H9 (cell line): Measurements from ENCODE around the gene CNTN2. TPM values are rescaled to one million over a fixed set of nuclear protein-coding genes. Genes with fewer than 3 reads are reported as not detected.

Experiments used
- DNase-seq: peaks from one replicate; pipeline ENCODE4 v3.0.0-alpha.2; 2017
- H2AFZ ChIP-seq: one replicate; pipeline ENCODE4 v1.6.1; 2013; ENCODE audit warnings: mild to moderate bottlenecking, low read length, control low read depth, moderate library complexity
- H2AK5ac ChIP-seq: 2 replicates; pipeline ENCODE4 v1.6.1; 2013; ENCODE audit warnings: low read length, control low read depth, mixed read lengths; ENCODE audit not compliant: insufficient read length
- H2BK120ac ChIP-seq: one replicate; pipeline ENCODE4 v1.6.1; 2013; ENCODE audit warnings: low read depth, mild to moderate bottlenecking, low read length, control low read depth, inconsistent platforms; ENCODE audit not compliant: poor library complexity, severe bottlenecking
- H2BK12ac ChIP-seq: 2 replicates; pipeline ENCODE4 v1.6.1; 2013; ENCODE audit warnings: low read length, control low read depth, mixed read lengths, low read depth; ENCODE audit not compliant: insufficient read length
- H2BK15ac ChIP-seq: 2 replicates; pipeline ENCODE4 v1.6.1; 2013; ENCODE audit warnings: low read depth, low read length, control low read depth
- H2BK20ac ChIP-seq: one replicate; pipeline ENCODE4 v1.6.1; 2013; ENCODE audit warnings: low read depth, mild to moderate bottlenecking, low read length, control low read depth, inconsistent platforms; ENCODE audit not compliant: poor library complexity, severe bottlenecking
- H2BK5ac ChIP-seq: 2 replicates; pipeline ENCODE4 v1.6.1; 2013; ENCODE audit warnings: low read length, control low read depth, mixed read lengths; ENCODE audit not compliant: insufficient read length
- H3K14ac ChIP-seq: 2 replicates; pipeline ENCODE4 v1.6.1; 2013; ENCODE audit warnings: low read length, control low read depth; ENCODE audit not compliant: insufficient read depth
- H3K18ac ChIP-seq: 2 replicates; pipeline ENCODE4 v1.6.1; 2013; ENCODE audit warnings: low read depth, mild to moderate bottlenecking, mixed read lengths, low read length, control low read depth; ENCODE audit not compliant: insufficient read length
- H3K23ac ChIP-seq: 2 replicates; pipeline ENCODE4 v1.6.1; 2013; ENCODE audit warnings: low read length, control low read depth, mixed read lengths, low read depth; ENCODE audit not compliant: insufficient read length
- H3K23me2 ChIP-seq: 2 replicates; pipeline ENCODE4 v1.6.1; 2013; ENCODE audit warnings: low read depth, mild to moderate bottlenecking, mixed read lengths, low read length, control low read depth; ENCODE audit not compliant: insufficient read length, poor library complexity, severe bottlenecking
- H3K27ac ChIP-seq: 2 replicates; pipeline ENCODE4 v1.5.1; 2013; ENCODE audit warnings: low read length, control low read depth, mixed read lengths, low read depth; ENCODE audit not compliant: insufficient read length
- H3K27me3 ChIP-seq: 2 replicates; pipeline ENCODE4 v1.6.1; 2013; ENCODE audit warnings: low read length, control low read depth, inconsistent platforms; ENCODE audit not compliant: insufficient read depth
- H3K4ac ChIP-seq: 2 replicates; pipeline ENCODE4 v1.6.1; 2013; ENCODE audit warnings: low read depth, mild to moderate bottlenecking, control low read depth, inconsistent platforms, low read length, moderate library complexity
- H3K4me1 ChIP-seq: 2 replicates; pipeline ENCODE4 v1.6.1; 2013; ENCODE audit warnings: low read length, control low read depth, inconsistent platforms; ENCODE audit not compliant: insufficient read depth
- H3K4me2 ChIP-seq: 2 replicates; pipeline ENCODE4 v1.6.1; 2013; ENCODE audit warnings: low read length, control low read depth, mixed read lengths; ENCODE audit not compliant: insufficient read length, insufficient read depth
- H3K56ac ChIP-seq: 2 replicates; pipeline ENCODE4 v1.6.1; 2013; ENCODE audit warnings: low read depth, mild to moderate bottlenecking, mixed read lengths, low read length, control low read depth; ENCODE audit not compliant: insufficient read length
- H3K79me1 ChIP-seq: 2 replicates; pipeline ENCODE4 v1.6.1; 2013; ENCODE audit warnings: low read depth, mild to moderate bottlenecking, moderate library complexity, low read length, control low read depth, inconsistent platforms; ENCODE audit not compliant: insufficient read depth, poor library complexity, severe bottlenecking
- H3K79me2 ChIP-seq: 2 replicates; pipeline ENCODE4 v1.6.1; 2013; ENCODE audit warnings: low read length, control low read depth, inconsistent platforms; ENCODE audit not compliant: insufficient read depth
- H3K9ac ChIP-seq: 2 replicates; pipeline ENCODE4 v1.6.1; 2013; ENCODE audit warnings: low read length, control low read depth, mixed read lengths; ENCODE audit not compliant: insufficient read length; ENCODE audit errors: extremely low read depth
- H3K9me3 ChIP-seq: one replicate; pipeline ENCODE4 v1.6.1; 2013; ENCODE audit warnings: low read depth, low read length, inconsistent platforms; ENCODE audit not compliant: control insufficient read depth
- H3T11ph ChIP-seq: one replicate; pipeline ENCODE4 v1.6.1; 2013; ENCODE audit warnings: mild to moderate bottlenecking, low read length, control low read depth, inconsistent platforms
- H4K20me1 ChIP-seq: one replicate; pipeline ENCODE4 v1.6.1; 2013; ENCODE audit not compliant: control insufficient read depth, insufficient read length, insufficient read depth
- H4K5ac ChIP-seq: 2 replicates; pipeline ENCODE4 v1.6.1; 2013; ENCODE audit warnings: low read depth, mild to moderate bottlenecking, mixed read lengths, low read length, control low read depth; ENCODE audit not compliant: insufficient read length
- H4K8ac ChIP-seq: replicated peaks from 2 replicates; pipeline ENCODE4 v1.6.1; 2013; ENCODE audit warnings: low read length, control low read depth, mixed read lengths, low read depth; ENCODE audit not compliant: insufficient read length
- H4K91ac ChIP-seq: 2 replicates; pipeline ENCODE4 v1.6.1; 2013; ENCODE audit warnings: low read depth, mild to moderate bottlenecking, moderate library complexity, mixed read lengths, low read length, control low read depth; ENCODE audit not compliant: insufficient read length
- H3K27ac Mint-ChIP-seq, 3 experiments: 2 replicates in 2 of 3; 3 replicates in 1 of 3; pipeline ENCODE4 v1.8.0; 2020 to 2021; ENCODE audit warnings: mixed read lengths in 3 of 3, mild to moderate bottlenecking in 1 of 3, moderate library complexity in 1 of 3
- H3K27me3 Mint-ChIP-seq: 2 replicates; pipeline ENCODE4 v1.8.0; 2021; ENCODE audit warnings: low read depth, mild to moderate bottlenecking, moderate library complexity, mixed read lengths
- H3K36me3 Mint-ChIP-seq, 3 experiments: 2 replicates in 2 of 3; 3 replicates in 1 of 3; pipeline ENCODE4 v1.8.0; 2020 to 2021; ENCODE audit warnings: low read depth in 3 of 3, mixed read lengths in 3 of 3; ENCODE audit not compliant: insufficient read depth in 1 of 3
- H3K4me1 Mint-ChIP-seq, 2 experiments: 2 replicates each; pipeline ENCODE4 v1.8.0; 2020; ENCODE audit warnings: mixed read lengths in 2 of 2
- H3K4me3 Mint-ChIP-seq, 2 experiments: 2 replicates in 1 of 2; 3 replicates in 1 of 2; pipeline ENCODE4 v1.8.0; 2020 to 2021; ENCODE audit warnings: mild to moderate bottlenecking in 2 of 2, mixed read lengths in 2 of 2, moderate library complexity in 1 of 2
- H3K9me3 Mint-ChIP-seq, 2 experiments: 2 replicates in 1 of 2; 3 replicates in 1 of 2; pipeline ENCODE4 v1.8.0; 2020; ENCODE audit warnings: mild to moderate bottlenecking in 2 of 2, mixed read lengths in 2 of 2, moderate library complexity in 1 of 2
- WGBS: extraction: QIAGEN DNeasy Blood & Tissue Kit; methylation state at CpG from one replicate; pipeline ENCODE4 v1.1.7; 2013; ENCODE audit warnings: missing lambda C conversion rate, low lambda C conversion rate, mixed read lengths; ENCODE audit not compliant: insufficient read length; ENCODE audit errors: extremely low coverage; 5-methylcytosine and 5-hydroxymethylcytosine counted together
- total RNA-seq: library from RNA; stranded (reverse); gene quantifications from 2 replicates; pipeline ENCODE4 v1.2.1, GENCODE V29; 2021
- TF ChIP-seq, protein P1 (sequence below): fragments of 200-600 bp; sonication (generic); conservative IDR thresholded peaks from 3 replicates; pipeline ENCODE4 v1.8.0; 2021; ENCODE audit warnings: antibody characterized with exemption, mild to moderate bottlenecking

CNTN2 gene
- total RNA-seq, 1 experiment from 2014 or later, result 0.42 TPM

DNA sequence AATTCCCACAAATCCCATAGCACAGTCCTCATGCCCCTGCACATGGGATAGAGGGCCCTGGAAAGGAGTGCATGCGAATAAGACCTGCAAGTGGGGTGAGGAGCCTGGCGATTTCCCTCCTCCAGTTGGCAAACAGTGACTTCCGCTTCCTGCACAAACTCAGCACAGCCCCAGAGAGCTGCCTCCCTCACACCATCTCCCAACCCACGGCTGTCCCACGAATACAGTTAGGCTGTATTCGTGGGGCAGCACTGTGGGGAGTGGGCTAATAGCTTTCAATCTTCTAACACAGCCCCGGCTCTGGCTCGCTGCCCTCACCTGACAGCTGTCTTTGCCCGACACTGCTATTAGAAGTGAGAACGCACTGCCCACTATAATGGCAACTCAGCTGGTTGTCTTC, 28.2 kb upstream of the CNTN2 start:
- H3K27ac Mint-ChIP-seq, result no peak overlapping the region
- H4K20me1 ChIP-seq, result no peaks in the 10 kb centered on the region
- no peak overlapping the region for H3K27ac ChIP-seq
- no peak overlapping the region for H3K9ac ChIP-seq
- no peaks in the 10 kb centered on the region for H3K79me1 ChIP-seq
- H3K27me3 Mint-ChIP-seq, result peaks cover 18% of the 10 kb centered on the region
- H4K91ac ChIP-seq, result no peak overlapping the region
- H2BK5ac ChIP-seq, result no peak overlapping the region
- no peak overlapping the region for H3K18ac ChIP-seq
- no peak overlapping the region for H4K5ac ChIP-seq
- H3T11ph ChIP-seq, result no peak overlapping the region
- peaks cover 30 to 31% of the 10 kb centered on the region in 2 experiments for H3K4me1 Mint-ChIP-seq
- no peak overlapping the region for H3K56ac ChIP-seq
- no peak overlapping the region for H2AK5ac ChIP-seq
- H3K14ac ChIP-seq, result peak overlapping the region; percentile 34; the same call in 1 of the 2 replicates
- H3K4me3 Mint-ChIP-seq, result no peak overlapping the region
- H2BK20ac ChIP-seq, result no peak overlapping the region
- no CpG with 5 or more reads among the region's 10 CpGs for WGBS
- no peaks in the 10 kb centered on the region for H3K27me3 ChIP-seq
- H3K79me2 ChIP-seq, result no peaks in the 10 kb centered on the region
- DNase-seq, result no peak
- H3K36me3 Mint-ChIP-seq, result no peaks in the 10 kb centered on the region
- H3K4ac ChIP-seq, result no peak overlapping the region
- H2BK15ac ChIP-seq, result no peak overlapping the region
- H3K4me2 ChIP-seq, result no peak overlapping the region
- H2BK120ac ChIP-seq, result no peak overlapping the region
- H2AFZ ChIP-seq, result no peak overlapping the region
- peaks cover 3% of the 10 kb centered on the region; the same call in 1 of the 2 replicates for H3K4me1 ChIP-seq
- H3K23me2 ChIP-seq, result no peaks in the 10 kb centered on the region
- no peak overlapping the region for H4K8ac ChIP-seq
- no peak overlapping the region for H3K23ac ChIP-seq
- H2BK12ac ChIP-seq, result no peak overlapping the region
- TF ChIP-seq, protein P1, sequence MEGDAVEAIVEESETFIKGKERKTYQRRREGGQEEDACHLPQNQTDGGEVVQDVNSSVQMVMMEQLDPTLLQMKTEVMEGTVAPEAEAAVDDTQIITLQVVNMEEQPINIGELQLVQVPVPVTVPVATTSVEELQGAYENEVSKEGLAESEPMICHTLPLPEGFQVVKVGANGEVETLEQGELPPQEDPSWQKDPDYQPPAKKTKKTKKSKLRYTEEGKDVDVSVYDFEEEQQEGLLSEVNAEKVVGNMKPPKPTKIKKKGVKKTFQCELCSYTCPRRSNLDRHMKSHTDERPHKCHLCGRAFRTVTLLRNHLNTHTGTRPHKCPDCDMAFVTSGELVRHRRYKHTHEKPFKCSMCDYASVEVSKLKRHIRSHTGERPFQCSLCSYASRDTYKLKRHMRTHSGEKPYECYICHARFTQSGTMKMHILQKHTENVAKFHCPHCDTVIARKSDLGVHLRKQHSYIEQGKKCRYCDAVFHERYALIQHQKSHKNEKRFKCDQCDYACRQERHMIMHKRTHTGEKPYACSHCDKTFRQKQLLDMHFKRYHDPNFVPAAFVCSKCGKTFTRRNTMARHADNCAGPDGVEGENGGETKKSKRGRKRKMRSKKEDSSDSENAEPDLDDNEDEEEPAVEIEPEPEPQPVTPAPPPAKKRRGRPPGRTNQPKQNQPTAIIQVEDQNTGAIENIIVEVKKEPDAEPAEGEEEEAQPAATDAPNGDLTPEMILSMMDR, result no peak
- no peaks in the 10 kb centered on the region for H3K9me3 ChIP-seq
- no peaks in the 10 kb centered on the region for H3K9me3 Mint-ChIP-seq
